SK-N-SH treated with all-trans-retinoic acid at 6 μM for 48 hours (cell line): ENCODE data around the gene SUCO.

Experiments
- ATAC-seq: fragments of 200-7000 bp; cut with Tn5 transposase; 3 replicates; pipeline ENCODE4 v1.9.1; 2020; ENCODE audit warnings: mild to moderate bottlenecking, moderate library complexity
- ARNTL ChIP-seq: fragments of 450-650 bp; formaldehyde crosslinking; IDR thresholded peaks from 2 replicates; pipeline ENCODE4 v1.5.0; 2020; ENCODE audit warnings: low read depth, mild to moderate bottlenecking, moderate library complexity, borderline replicate concordance
- BACH2 ChIP-seq: fragments of 250-450 bp; sonication (Bioruptor Pico); IDR thresholded peaks from 2 replicates; pipeline ENCODE4 v1.9.0; 2021; ENCODE audit warnings: mild to moderate bottlenecking, borderline replicate concordance
- CSDC2 ChIP-seq: fragments of 250-450 bp; sonication (Bioruptor Pico); IDR thresholded peaks from 2 replicates; pipeline ENCODE4 v1.5.0; 2020; ENCODE audit warnings: mild to moderate bottlenecking, moderate library complexity
- GLIS3 ChIP-seq: fragments of 250-450 bp; sonication (Bioruptor Pico); IDR thresholded peaks from 2 replicates; pipeline ENCODE4 v1.5.0; 2020; ENCODE audit warnings: mild to moderate bottlenecking, moderate library complexity
- ISL1 ChIP-seq: fragments of 250-450 bp; sonication (Bioruptor Pico); IDR thresholded peaks from 2 replicates; pipeline ENCODE4 v2.1.2; 2022; ENCODE audit warnings: mild to moderate bottlenecking, moderate library complexity
- OSR1 ChIP-seq: fragments of 250-450 bp; sonication (Bioruptor Pico); IDR thresholded peaks from 2 replicates; pipeline ENCODE4 v1.8.0; 2022; ENCODE audit warnings: moderate library complexity, mild to moderate bottlenecking, inconsistent platforms
- PPARA ChIP-seq: fragments of 250-450 bp; sonication (Bioruptor Pico); IDR thresholded peaks from 2 replicates; pipeline ENCODE4 v1.5.0; 2020; ENCODE audit warnings: mild to moderate bottlenecking, borderline replicate concordance
- RARB ChIP-seq: fragments of 250-450 bp; sonication (Bioruptor Pico); IDR thresholded peaks from 2 replicates; pipeline ENCODE4 v1.8.0; 2021; ENCODE audit warnings: mild to moderate bottlenecking, moderate library complexity
- SNAI2 ChIP-seq: fragments of 250-450 bp; sonication (Bioruptor Pico); IDR thresholded peaks from 2 replicates; pipeline ENCODE4 v1.5.0; 2020; ENCODE audit warnings: mild to moderate bottlenecking, moderate library complexity
- TCF4 ChIP-seq: fragments of 250-450 bp; sonication (Bioruptor Pico); IDR thresholded peaks from 2 replicates; pipeline ENCODE4 v1.8.0; 2021; ENCODE audit warnings: mild to moderate bottlenecking, moderate library complexity, borderline replicate concordance
- TOX ChIP-seq: fragments of 250-450 bp; sonication (Bioruptor Pico); IDR thresholded peaks from 2 replicates; pipeline ENCODE4 v1.8.0; 2021; ENCODE audit warnings: mild to moderate bottlenecking, moderate library complexity, borderline replicate concordance
- ZC3H10 ChIP-seq: fragments of 250-450 bp; sonication (Bioruptor Pico); IDR thresholded peaks from 2 replicates; pipeline ENCODE4 v1.5.1; 2021; ENCODE audit warnings: mild to moderate bottlenecking, moderate library complexity
- ZFP3 ChIP-seq: fragments of 250-450 bp; sonication (Bioruptor Pico); IDR thresholded peaks from 2 replicates; pipeline ENCODE4 v1.5.0; 2020; ENCODE audit warnings: mild to moderate bottlenecking, moderate library complexity
- ZNF70 ChIP-seq: fragments of 450-650 bp; formaldehyde crosslinking; IDR thresholded peaks from 2 replicates; pipeline ENCODE4 v1.5.0; 2020; ENCODE audit warnings: mild to moderate bottlenecking, moderate library complexity
- ZNF8 ChIP-seq: fragments of 450-650 bp; formaldehyde crosslinking; IDR thresholded peaks from 2 replicates; pipeline ENCODE4 v1.5.0; 2020; ENCODE audit warnings: mild to moderate bottlenecking, moderate library complexity
- TF ChIP-seq, protein P1 (sequence below): fragments of 250-450 bp; sonication (Bioruptor Pico); IDR thresholded peaks from 2 replicates; pipeline ENCODE4 v1.5.1; 2020; ENCODE audit warnings: low read depth, mild to moderate bottlenecking, moderate library complexity
- TF ChIP-seq, protein P2 (sequence below): fragments of 250-450 bp; sonication (Bioruptor Pico); IDR thresholded peaks from 2 replicates; pipeline ENCODE4 v1.8.0; 2020; ENCODE audit warnings: mild to moderate bottlenecking, moderate library complexity, borderline replicate concordance
- TF ChIP-seq, protein P3 (sequence below): fragments of 250-450 bp; sonication (Bioruptor Pico); IDR thresholded peaks from 2 replicates; pipeline ENCODE4 v1.8.0; 2021; ENCODE audit warnings: low read depth, mild to moderate bottlenecking, moderate library complexity, borderline replicate concordance
- TF ChIP-seq, protein P4 (sequence below): fragments of 250-450 bp; sonication (Bioruptor Pico); IDR thresholded peaks from 2 replicates; pipeline ENCODE4 v1.5.0; 2020; ENCODE audit warnings: mild to moderate bottlenecking, moderate library complexity

SUCO gene

DNA sequence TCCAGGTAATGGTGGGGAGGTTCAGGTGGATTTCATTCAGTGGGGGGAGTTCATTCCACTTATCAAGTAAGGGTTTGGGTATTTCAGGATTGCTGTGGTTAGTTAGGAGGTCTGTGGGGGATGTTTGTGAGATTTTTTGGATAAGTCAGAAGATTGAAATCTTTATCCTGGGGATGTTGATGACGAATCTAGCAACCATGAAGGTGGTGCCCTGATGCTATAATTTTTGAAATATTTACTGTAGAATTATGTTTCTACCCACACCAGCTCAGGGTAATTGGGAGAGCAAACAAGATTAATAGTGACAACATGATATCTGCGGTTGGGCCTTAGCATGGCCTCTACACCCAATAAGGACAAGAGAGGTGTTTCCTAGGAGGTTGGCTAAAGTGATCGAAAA lies 28.3 kb downstream of the SUCO start:
- no peak; the same call in 1 of the 3 replicates for ATAC-seq
- TF ChIP-seq ZNF8 (CRISPR knock-in tag) (no peak), RARB (CRISPR knock-in tag) (no peak), SNAI2 (no peak), GLIS3 (CRISPR knock-in tag) (no peak), ZNF70 (CRISPR knock-in tag) (no peak), ZFP3 (CRISPR knock-in tag) (no peak), CSDC2 (CRISPR knock-in tag) (no peak), TOX (CRISPR knock-in tag) (no peak), PPARA (CRISPR knock-in tag) (no peak)
- TF ChIP-seq, protein P1, sequence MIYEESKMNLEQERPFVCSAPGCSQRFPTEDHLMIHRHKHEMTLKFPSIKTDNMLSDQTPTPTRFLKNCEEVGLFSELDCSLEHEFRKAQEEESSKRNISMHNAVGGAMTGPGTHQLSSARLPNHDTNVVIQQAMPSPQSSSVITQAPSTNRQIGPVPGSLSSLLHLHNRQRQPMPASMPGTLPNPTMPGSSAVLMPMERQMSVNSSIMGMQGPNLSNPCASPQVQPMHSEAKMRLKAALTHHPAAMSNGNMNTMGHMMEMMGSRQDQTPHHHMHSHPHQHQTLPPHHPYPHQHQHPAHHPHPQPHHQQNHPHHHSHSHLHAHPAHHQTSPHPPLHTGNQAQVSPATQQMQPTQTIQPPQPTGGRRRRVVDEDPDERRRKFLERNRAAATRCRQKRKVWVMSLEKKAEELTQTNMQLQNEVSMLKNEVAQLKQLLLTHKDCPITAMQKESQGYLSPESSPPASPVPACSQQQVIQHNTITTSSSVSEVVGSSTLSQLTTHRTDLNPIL (CRISPR knock-in tag): no peak
- TF ChIP-seq, protein P2, sequence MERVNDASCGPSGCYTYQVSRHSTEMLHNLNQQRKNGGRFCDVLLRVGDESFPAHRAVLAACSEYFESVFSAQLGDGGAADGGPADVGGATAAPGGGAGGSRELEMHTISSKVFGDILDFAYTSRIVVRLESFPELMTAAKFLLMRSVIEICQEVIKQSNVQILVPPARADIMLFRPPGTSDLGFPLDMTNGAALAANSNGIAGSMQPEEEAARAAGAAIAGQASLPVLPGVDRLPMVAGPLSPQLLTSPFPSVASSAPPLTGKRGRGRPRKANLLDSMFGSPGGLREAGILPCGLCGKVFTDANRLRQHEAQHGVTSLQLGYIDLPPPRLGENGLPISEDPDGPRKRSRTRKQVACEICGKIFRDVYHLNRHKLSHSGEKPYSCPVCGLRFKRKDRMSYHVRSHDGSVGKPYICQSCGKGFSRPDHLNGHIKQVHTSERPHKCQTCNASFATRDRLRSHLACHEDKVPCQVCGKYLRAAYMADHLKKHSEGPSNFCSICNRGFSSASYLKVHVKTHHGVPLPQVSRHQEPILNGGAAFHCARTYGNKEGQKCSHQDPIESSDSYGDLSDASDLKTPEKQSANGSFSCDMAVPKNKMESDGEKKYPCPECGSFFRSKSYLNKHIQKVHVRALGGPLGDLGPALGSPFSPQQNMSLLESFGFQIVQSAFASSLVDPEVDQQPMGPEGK (CRISPR knock-in tag): no peak
- TF ChIP-seq, protein P3, sequence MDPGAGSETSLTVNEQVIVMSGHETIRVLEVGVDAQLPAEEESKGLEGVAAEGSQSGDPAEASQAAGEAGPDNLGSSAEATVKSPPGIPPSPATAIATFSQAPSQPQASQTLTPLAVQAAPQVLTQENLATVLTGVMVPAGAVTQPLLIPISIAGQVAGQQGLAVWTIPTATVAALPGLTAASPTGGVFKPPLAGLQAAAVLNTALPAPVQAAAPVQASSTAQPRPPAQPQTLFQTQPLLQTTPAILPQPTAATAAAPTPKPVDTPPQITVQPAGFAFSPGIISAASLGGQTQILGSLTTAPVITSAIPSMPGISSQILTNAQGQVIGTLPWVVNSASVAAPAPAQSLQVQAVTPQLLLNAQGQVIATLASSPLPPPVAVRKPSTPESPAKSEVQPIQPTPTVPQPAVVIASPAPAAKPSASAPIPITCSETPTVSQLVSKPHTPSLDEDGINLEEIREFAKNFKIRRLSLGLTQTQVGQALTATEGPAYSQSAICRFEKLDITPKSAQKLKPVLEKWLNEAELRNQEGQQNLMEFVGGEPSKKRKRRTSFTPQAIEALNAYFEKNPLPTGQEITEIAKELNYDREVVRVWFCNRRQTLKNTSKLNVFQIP (CRISPR knock-in tag): no peak
- TF ChIP-seq, protein P4, sequence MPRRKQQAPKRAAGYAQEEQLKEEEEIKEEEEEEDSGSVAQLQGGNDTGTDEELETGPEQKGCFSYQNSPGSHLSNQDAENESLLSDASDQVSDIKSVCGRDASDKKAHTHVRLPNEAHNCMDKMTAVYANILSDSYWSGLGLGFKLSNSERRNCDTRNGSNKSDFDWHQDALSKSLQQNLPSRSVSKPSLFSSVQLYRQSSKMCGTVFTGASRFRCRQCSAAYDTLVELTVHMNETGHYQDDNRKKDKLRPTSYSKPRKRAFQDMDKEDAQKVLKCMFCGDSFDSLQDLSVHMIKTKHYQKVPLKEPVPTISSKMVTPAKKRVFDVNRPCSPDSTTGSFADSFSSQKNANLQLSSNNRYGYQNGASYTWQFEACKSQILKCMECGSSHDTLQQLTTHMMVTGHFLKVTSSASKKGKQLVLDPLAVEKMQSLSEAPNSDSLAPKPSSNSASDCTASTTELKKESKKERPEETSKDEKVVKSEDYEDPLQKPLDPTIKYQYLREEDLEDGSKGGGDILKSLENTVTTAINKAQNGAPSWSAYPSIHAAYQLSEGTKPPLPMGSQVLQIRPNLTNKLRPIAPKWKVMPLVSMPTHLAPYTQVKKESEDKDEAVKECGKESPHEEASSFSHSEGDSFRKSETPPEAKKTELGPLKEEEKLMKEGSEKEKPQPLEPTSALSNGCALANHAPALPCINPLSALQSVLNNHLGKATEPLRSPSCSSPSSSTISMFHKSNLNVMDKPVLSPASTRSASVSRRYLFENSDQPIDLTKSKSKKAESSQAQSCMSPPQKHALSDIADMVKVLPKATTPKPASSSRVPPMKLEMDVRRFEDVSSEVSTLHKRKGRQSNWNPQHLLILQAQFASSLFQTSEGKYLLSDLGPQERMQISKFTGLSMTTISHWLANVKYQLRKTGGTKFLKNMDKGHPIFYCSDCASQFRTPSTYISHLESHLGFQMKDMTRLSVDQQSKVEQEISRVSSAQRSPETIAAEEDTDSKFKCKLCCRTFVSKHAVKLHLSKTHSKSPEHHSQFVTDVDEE (CRISPR knock-in tag): no peak

DNA sequence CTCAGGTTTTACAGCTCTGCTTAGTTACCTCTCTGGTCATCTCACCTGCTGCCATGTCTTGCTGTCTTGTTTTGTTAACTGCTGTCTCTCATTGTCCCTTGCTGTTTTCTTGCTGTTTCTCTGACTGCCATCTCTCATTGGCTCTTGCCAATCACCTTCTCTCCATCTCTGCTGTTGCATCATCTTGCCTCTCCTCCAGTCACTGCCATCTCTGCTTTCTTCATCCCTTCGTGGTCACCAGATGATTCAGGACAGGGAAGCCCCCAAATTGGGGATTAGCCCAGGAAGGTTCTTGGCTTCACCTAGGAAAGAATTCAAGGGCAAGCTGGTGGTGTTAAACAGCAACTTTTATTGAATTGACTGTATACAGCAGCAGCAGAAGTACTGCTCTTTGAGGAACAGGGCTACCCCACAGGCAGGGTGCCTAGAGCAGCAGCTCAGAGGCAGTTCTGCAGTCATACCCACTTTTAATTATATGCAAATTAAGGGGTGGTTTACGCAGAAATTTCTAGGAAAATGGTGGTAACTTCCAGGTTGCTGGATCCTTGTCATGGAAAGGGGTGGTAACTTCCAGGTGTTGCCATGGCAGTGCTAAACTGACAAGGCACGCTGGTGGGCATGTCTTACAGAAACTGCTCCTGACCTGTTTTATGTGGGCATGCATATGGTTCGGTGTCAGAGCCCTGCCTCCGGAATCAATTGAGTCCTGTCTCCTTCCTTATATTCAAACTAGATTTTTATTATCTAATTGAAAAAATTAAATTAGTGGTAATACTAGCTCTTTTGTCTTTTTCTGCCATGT lies 33.4 kb downstream of the SUCO start:
- ATAC-seq: no peak
- TF ChIP-seq, protein P1 (CRISPR knock-in tag): no peak
- TF ChIP-seq ARNTL (no peak), ISL1 (CRISPR knock-in tag) (no peak), OSR1 (CRISPR knock-in tag) (no peak), GLIS3 (CRISPR knock-in tag) (no peak), CSDC2 (CRISPR knock-in tag) (no peak), TCF4 (no peak), SNAI2 (no peak), TOX (CRISPR knock-in tag) (no peak), ZNF70 (CRISPR knock-in tag) (no peak)

DNA sequence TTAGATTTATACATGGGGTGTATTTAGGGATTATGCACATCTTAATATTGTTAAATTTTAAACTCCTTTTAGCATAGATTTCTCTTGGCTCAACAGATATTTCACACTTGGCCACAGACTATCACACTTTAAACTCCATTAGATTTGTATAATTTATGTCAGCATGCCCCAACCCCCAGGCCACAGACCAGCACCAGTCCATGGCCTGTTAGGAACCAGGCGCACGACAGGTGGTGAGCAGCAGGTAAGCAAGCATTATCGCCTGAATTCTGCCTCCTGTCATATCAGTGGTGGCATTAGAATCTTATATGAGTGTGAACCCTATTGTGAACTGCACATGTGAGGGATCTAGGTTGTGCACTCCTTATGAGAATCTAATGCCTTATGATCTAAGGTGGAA lies 34.8 kb downstream of the SUCO start:
- TF ChIP-seq BACH2 (CRISPR knock-in tag) (no peak), ZC3H10 (CRISPR knock-in tag) (no peak), CSDC2 (CRISPR knock-in tag) (no peak), ZNF8 (CRISPR knock-in tag) (no peak)
- TF ChIP-seq, protein P2 (CRISPR knock-in tag): no peak
- TF ChIP-seq, protein P1 (CRISPR knock-in tag): no peak
- ATAC-seq: no peak
